AG04450 (cell line): ENCODE measurements around the gene TMEM151A. TPM values are rescaled to one million over a fixed set of nuclear protein-coding genes. Genes with fewer than 3 reads are reported as not detected.

Experiments used
- CTCF ChIA-PET: fragments of 300-600, 350-600 bp; formaldehyde crosslinking; extraction: SDS; loops from one replicate; lab custom pipeline; 2022; ENCODE audit warnings: antibody characterized with exemption, inconsistent platforms; lab: Charles Lee
- POLR2A ChIA-PET: fragments of 350-600 bp; formaldehyde crosslinking; extraction: SDS; loops from one replicate; lab custom pipeline; 2021; ENCODE audit warnings: antibody characterized with exemption, inconsistent platforms; lab: Yijun Ruan, JAX
- DNase-seq: peaks from one replicate; pipeline ENCODE4 v3.0.0-alpha.2; 2011; ENCODE audit warnings: low read depth, low spot score
- H3K27ac ChIP-seq: one replicate; pipeline ENCODE4 v1.5.1; 2012; ENCODE audit warnings: low read depth, low read length, control low read depth
- H3K27me3 ChIP-seq: one replicate; pipeline ENCODE4 v1.6.0; 2012; ENCODE audit warnings: low read length; ENCODE audit not compliant: control insufficient read depth, insufficient read depth
- H3K4me3 ChIP-seq: 2 replicates; pipeline ENCODE4 v1.5.1; 2011; ENCODE audit warnings: mild to moderate bottlenecking, low read depth, low read length, control low read depth
- H3K9me3 ChIP-seq: 2 replicates; pipeline ENCODE4 v1.5.1; 2012; ENCODE audit warnings: low read length; ENCODE audit not compliant: control insufficient read depth, insufficient read depth
- CTCF ChIP-seq: IDR thresholded peaks from 2 replicates; pipeline ENCODE4 v1.5.1; 2011; ENCODE audit warnings: low read depth, low read length, control low read depth, inconsistent platforms
- polyA plus RNA-seq: library from polyadenylated mRNA; depleted of rRNA; stranded (reverse); fragments of >200 nt; gene quantifications from 2 replicates; pipeline ENCODE4 v1.2.3, GENCODE V29; 2011

Gene TMEM151A
- polyA plus RNA-seq, 1 experiment: not detected

- ChIA-PET CTCF (interaction anchor here (1.1 kb wide), 2 partner anchors 13 to 42 kb away, joined by 3 to 5 read pairs; no protein-coding TSS in a partner anchor), POLR2A (interaction anchor here (0.6 to 2.6 kb wide), 3 partner anchors 17 to 32 kb away, joined by 3 to 13 read pairs (median 3); partner anchors contain the start of gene YIF1A)
- no peak for DNase-seq
- H3K27me3 ChIP-seq: no peaks in the 10 kb centered on the region
- peak; percentile 37 for TF ChIP-seq CTCF
- H3K9me3 ChIP-seq: peaks cover 3% of the 10 kb centered on the region; the same call in 1 of the 2 replicates
- H3K27ac ChIP-seq: peak overlapping the region; percentile 81
- peak overlapping the region; percentile 91 for H3K4me3 ChIP-seq
Measured at GRCh38 chr11:66268952-66269905, 22.5 kb upstream of the TMEM151A start.

- DNase-seq: no peak
- ChIA-PET CTCF (interaction anchor here (1.9 to 3.9 kb wide), 2 partner anchors 11 to 13 kb away, joined by 5 to 18 read pairs; no protein-coding TSS in a partner anchor), POLR2A (interaction anchor here (0.6 to 0.9 kb wide), 2 partner anchors 9 to 17 kb away, joined by 3 read pairs; partner anchors contain the start of gene YIF1A)
- Histone ChIP-seq H3K27me3 (no peaks in the 10 kb centered on the region), H3K27ac (no peak overlapping the region), H3K4me3 (no peak overlapping the region), H3K9me3 (peaks cover 3% of the 10 kb centered on the region; the same call in 1 of the 2 replicates)
- TF ChIP-seq CTCF: no peak
Measured at GRCh38 chr11:66271816-66272215, 19.9 kb upstream of the TMEM151A start.

GRCh38 chr11:66272596-66272995, 19.1 kb upstream of the TMEM151A start:
- no peak for DNase-seq
- POLR2A ChIA-PET: interaction anchor here (0.6 to 0.9 kb wide), 2 partner anchors 8 to 17 kb away, joined by 3 read pairs; partner anchors contain the start of gene YIF1A
- H3K9me3 ChIP-seq: peaks cover 3% of the 10 kb centered on the region; the same call in 1 of the 2 replicates
- no peak overlapping the region for H3K4me3 ChIP-seq
- no peaks in the 10 kb centered on the region for H3K27me3 ChIP-seq
- no peak for TF ChIP-seq CTCF
- CTCF ChIA-PET: interaction anchor here (3.9 kb wide), 1 partner anchor 10 kb away, joined by 18 read pairs; no protein-coding TSS in a partner anchor
- H3K27ac ChIP-seq: no peak overlapping the region

GRCh38 chr11:66274219-66274618, 17.5 kb upstream of the TMEM151A start:
- H3K9me3 ChIP-seq: peaks cover under 1% of the 10 kb centered on the region; the same call in 1 of the 2 replicates
- ChIA-PET POLR2A (no interaction called here), CTCF (interaction anchor here (3.9 kb wide), 1 partner anchor 8 kb away, joined by 18 read pairs; no protein-coding TSS in a partner anchor)
- no peak overlapping the region for H3K4me3 ChIP-seq
- no peak for TF ChIP-seq CTCF
- H3K27ac ChIP-seq: no peak overlapping the region
- no peak for DNase-seq
- H3K27me3 ChIP-seq: no peaks in the 10 kb centered on the region

GRCh38 chr11:66275396-66275795, 16.3 kb upstream of the TMEM151A start:
- Histone ChIP-seq H3K27ac (no peak overlapping the region), H3K9me3 (no peaks in the 10 kb centered on the region; the same call in 1 of the 2 replicates), H3K4me3 (no peak overlapping the region), H3K27me3 (no peaks in the 10 kb centered on the region)
- CTCF ChIA-PET: no interaction called here
- POLR2A ChIA-PET: no interaction called here
- DNase-seq: no peak
- TF ChIP-seq CTCF: no peak
